Calu3 (cell line): Measurements from ENCODE around the gene SSTR4. TPM values are rescaled to one million over a fixed set of nuclear protein-coding genes. Genes with fewer than 3 reads are reported as not detected.

ENCODE experiments used
- BruUV-seq: library from RNA; stranded (reverse); fragments of 400-500 nt; replicated peaks from 2 replicates; lab custom pipeline; 2021; lab: Mats Ljungman, UMichigan
- CTCF ChIA-PET: fragments of 300-600 bp; sonication (Branson Sonifier 250); formaldehyde crosslinking; loops from one replicate; lab custom pipeline; 2022; ENCODE audit warnings: antibody characterized with exemption; lab: Charles Lee
- DNase-seq: peaks from one replicate; pipeline ENCODE4 v3.0.0; 2022
- H3K27ac Mint-ChIP-seq: one replicate; pipeline ENCODE4 v1.8.0; 2022; ENCODE audit warnings: mixed read lengths; ENCODE audit not compliant: unreplicated experiment
- H3K27me3 Mint-ChIP-seq: one replicate; pipeline ENCODE4 v1.8.0; 2022; ENCODE audit warnings: mixed read lengths; ENCODE audit not compliant: unreplicated experiment
- H3K36me3 Mint-ChIP-seq: one replicate; pipeline ENCODE4 v1.8.0; 2022; ENCODE audit warnings: mild to moderate bottlenecking, moderate library complexity, mixed read lengths; ENCODE audit not compliant: insufficient read depth, unreplicated experiment
- H3K4me1 Mint-ChIP-seq: one replicate; pipeline ENCODE4 v1.8.0; 2022; ENCODE audit warnings: mild to moderate bottlenecking, low read depth, mixed read lengths; ENCODE audit not compliant: unreplicated experiment
- H3K4me3 Mint-ChIP-seq: one replicate; pipeline ENCODE4 v1.8.0; 2022; ENCODE audit warnings: mild to moderate bottlenecking, low read depth, moderate library complexity, mixed read lengths; ENCODE audit not compliant: unreplicated experiment
- H3K9me3 Mint-ChIP-seq: one replicate; pipeline ENCODE4 v1.8.0; 2022; ENCODE audit warnings: low read depth, mixed read lengths; ENCODE audit not compliant: unreplicated experiment
- CTCF ChIP-seq: fragments of 200-600 bp; IDR thresholded peaks from one replicate; pipeline ENCODE4 v1.8.0; 2022; ENCODE audit warnings: antibody characterized with exemption; ENCODE audit not compliant: unreplicated experiment
- intact Hi-C: fragments of 100-400 bp; cut with micrococcal nuclease; formaldehyde crosslinking; loops from one replicate; pipeline ENCODE4 v1.10.0; 2022; ENCODE audit not compliant: unreplicated experiment
- total RNA-seq: library from RNA; stranded (reverse); gene quantifications from 2 replicates; pipeline ENCODE4 v1.2.3, GENCODE V29; 2022

SSTR4 gene
- total RNA-seq, 1 experiment from 2014 or later, result not detected

- BruUV-seq, result no TSS peak
- CTCF ChIA-PET, result no interaction called here
- Mint-ChIP-seq H3K27me3 (peaks cover 45% of the 10 kb centered on the region), H3K4me3 (no peak overlapping the region), H3K9me3 (no peaks in the 10 kb centered on the region), H3K4me1 (no peaks in the 10 kb centered on the region), H3K36me3 (no peaks in the 10 kb centered on the region), H3K27ac (no peak overlapping the region)
- DNase-seq, result no peak
- intact Hi-C loops, result no loop called here
- no peak for TF ChIP-seq CTCF
Measured at GRCh38 chr20:23039885-23040508, 4.9 kb downstream of the SSTR4 start.

GRCh38 chr20:23042270-23042669, 7.2 kb downstream of the SSTR4 start:
- intact Hi-C loops, result no loop called here
- BruUV-seq, result no TSS peak
- no peaks in the 10 kb centered on the region for H3K9me3 Mint-ChIP-seq
- CTCF ChIA-PET, result no interaction called here
- no peaks in the 10 kb centered on the region for H3K4me1 Mint-ChIP-seq
- no peaks in the 10 kb centered on the region for H3K36me3 Mint-ChIP-seq
- no peak for DNase-seq
- no peak overlapping the region for H3K4me3 Mint-ChIP-seq
- TF ChIP-seq CTCF, result no peak
- no peak overlapping the region for H3K27ac Mint-ChIP-seq
- peaks cover 53% of the 10 kb centered on the region for H3K27me3 Mint-ChIP-seq

DNA sequence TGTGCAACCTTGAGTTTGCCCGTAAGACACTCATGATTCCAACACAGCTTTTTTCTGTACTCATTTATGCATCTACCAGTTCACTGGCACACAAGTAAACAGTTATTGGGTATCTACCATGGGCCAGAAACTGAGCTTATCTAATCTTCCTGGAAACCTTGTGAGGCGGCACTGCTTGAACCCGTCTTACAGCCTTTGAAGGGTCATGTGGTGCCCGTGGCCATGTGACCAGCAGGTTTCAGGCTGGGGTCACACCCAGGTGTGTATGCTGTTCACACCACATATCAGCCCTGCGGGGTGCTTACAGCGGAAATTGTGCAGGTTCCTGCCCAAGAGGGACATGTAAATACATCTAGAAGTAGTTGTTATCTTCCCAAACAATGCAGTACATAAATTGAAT, 8.3 kb downstream of the SSTR4 start:
- Mint-ChIP-seq H3K36me3 (no peaks in the 10 kb centered on the region), H3K27ac (no peak overlapping the region), H3K9me3 (no peaks in the 10 kb centered on the region), H3K27me3 (peaks cover 57% of the 10 kb centered on the region), H3K4me1 (no peaks in the 10 kb centered on the region), H3K4me3 (no peak overlapping the region)
- DNase-seq, result peak; percentile 8
- CTCF ChIA-PET, result no interaction called here
- intact Hi-C loops, result no loop called here
- TF ChIP-seq CTCF, result no peak
- BruUV-seq, result no TSS peak

DNA sequence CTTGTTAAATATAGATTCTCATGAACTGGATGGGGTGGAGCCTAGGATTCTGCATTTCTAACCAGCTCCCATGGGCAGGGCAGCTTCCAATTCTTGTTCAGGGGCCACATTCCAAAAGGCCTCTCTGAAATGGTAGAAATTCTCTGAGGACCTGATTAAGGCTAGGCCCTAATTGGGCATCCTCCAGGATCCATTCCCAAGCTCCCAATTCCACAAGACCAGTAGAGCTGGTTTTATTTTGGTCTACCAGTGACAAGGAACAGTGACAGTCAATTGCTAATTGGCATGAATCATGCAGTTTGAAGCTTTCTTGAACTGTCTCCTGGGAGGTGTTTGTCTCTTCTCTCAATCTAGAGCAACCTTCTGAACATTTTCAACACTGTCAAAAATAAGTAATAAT, 11.3 kb downstream of the SSTR4 start:
- H3K27me3 Mint-ChIP-seq, result peaks cover 51% of the 10 kb centered on the region
- no peak overlapping the region for H3K4me3 Mint-ChIP-seq
- DNase-seq, result no peak

More for the DNA sequence above, 11.3 kb downstream of the SSTR4 start:
- Mint-ChIP-seq H3K27ac (no peak overlapping the region), H3K9me3 (no peaks in the 10 kb centered on the region), H3K36me3 (no peaks in the 10 kb centered on the region), H3K4me1 (no peaks in the 10 kb centered on the region)
- CTCF ChIA-PET, result no interaction called here
- intact Hi-C loops, result no loop called here
- BruUV-seq, result no TSS peak
- no peak for TF ChIP-seq CTCF
